Inflammatory macrophage treated with lipopolysaccharide for 4 hours (primary cell): ENCODE measurements around the gene OR2T10.
"Not testable (repeated sequence)": the region's sequence is repeated elsewhere in the genome, so short reads cannot be mapped to it uniquely, and the experiment has no call there.

Experiments
- DNase-seq: peaks from one replicate; pipeline ENCODE4 v3.0.0-alpha.2; 2020

Gene OR2T10, protein sequence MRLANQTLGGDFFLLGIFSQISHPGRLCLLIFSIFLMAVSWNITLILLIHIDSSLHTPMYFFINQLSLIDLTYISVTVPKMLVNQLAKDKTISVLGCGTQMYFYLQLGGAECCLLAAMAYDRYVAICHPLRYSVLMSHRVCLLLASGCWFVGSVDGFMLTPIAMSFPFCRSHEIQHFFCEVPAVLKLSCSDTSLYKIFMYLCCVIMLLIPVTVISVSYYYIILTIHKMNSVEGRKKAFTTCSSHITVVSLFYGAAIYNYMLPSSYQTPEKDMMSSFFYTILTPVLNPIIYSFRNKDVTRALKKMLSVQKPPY

DNA sequence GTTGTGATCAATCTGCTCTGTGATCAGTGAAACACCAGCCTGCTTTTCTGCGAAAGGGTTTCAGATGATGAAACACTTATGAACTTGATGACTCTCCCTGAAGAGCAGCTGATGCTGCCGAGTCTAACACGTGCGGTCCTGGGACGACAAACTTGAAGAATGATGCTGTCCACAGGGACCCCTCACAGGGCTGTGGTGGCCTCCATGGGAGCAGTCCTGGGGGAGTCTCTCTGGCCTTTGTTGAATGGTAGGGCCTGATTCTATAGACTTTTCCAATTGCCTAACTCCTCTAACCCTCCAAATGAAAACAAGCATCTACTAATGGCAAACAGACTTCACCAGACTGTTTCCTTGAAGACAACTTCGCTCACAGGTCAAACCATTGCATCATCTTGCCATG lies at the start of gene OR2T10:
TSS of gene OR2T10 (minus strand) at position 112 of the 400 bp plus-strand sequence. CDS start 3,932 bp downstream, outside the sequence.
- DNase-seq = no peak

DNA sequence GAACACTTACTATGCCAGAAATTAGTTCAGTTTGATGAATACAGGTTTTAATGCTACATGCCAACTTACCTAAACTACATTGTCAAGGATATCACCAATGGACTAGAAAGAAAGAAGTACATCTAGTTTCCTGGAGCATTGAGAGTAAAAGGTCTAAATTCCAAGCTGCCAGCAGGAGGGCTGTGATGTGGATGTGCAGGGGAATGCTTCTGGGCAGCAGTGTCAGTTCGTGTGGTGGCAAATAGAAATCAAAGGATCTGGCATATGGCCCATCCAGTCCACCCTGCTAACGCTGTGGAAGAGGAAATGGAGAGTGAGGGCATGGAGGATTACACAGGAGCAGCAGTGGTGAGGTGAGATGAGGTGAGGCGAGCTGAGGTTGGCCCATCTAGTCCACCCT lies 47.7 kb upstream of the OR2T10 start, which contains the start of gene OR2T35:
TSS of gene OR2T35 (minus strand) at position 101 of the 400 bp plus-strand sequence. CDS start 6,020 bp downstream, outside the sequence.
- not testable (repeated sequence) for DNase-seq

DNA sequence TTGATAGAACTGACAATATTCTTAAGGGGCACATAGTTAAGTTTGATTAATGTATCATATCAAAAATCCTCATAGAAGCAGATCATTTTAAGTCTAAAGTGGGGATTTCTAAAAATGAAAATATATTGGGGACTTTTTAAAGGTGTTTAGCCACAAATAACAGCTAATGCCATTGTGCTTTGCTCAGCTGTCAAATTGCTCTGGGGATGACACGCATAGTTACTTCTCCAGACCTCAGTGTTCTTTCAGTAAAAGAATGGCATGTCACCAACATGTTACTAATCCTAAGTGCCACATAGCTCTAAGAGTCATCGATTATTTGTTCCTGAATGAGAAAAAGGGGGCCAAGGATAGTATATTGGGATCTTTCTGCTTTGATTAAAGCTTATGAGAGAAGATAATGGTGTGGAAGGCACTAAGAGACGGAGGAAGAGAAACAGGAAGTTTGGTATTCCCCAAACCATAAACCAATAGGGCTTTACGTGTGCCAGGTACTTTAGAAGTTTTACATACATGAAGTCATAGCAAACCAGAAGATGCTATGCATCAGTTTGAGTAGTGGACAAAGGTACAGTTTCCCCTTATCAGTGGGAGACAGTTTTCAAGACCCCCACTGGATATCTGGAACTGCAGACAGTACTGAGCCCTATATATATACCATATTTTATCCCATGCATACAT lies 45.6 kb upstream of the OR2T10 start:
- not testable (repeated sequence) for DNase-seq

DNA sequence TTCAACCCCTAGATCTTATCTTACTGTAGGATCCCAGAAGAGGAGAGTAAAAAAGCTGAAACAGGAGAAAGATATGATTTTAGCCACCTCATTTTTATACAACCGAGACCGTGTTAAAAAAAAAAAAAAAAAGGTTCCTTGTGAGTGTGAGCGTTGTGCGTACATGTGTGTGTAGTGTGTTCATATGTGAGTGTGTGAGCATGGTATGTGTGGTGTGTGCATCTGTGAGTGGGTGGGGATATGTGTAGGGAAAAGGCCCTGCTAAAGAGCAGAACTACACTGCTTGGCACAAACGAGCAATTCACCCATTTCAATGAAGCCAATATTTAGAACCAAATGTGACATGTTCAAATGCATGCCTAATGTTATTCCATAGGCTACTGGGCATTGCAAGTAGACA lies 44.1 kb upstream of the OR2T10 start:
- DNase-seq = not testable (repeated sequence)

DNA sequence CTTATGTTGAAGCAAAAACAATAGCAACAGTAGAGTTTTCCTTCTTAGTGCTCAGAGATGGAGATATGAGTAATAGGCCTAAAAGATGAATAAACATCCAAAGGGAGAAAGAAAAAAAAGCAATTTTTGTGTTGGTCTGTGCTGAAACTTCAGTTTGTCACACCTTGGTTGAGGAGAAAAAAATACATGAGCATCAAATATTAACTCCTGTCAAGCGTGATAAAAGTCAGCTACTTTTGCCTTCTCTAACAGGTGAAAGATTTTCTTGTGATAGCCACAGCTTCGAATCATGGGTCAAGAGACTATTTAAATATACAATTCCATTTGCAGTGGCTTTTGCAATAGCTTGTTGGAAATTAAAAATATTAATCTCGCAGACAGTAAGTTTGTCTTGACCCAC lies 43.4 kb upstream of the OR2T10 start:
- not testable (repeated sequence) for DNase-seq

DNA sequence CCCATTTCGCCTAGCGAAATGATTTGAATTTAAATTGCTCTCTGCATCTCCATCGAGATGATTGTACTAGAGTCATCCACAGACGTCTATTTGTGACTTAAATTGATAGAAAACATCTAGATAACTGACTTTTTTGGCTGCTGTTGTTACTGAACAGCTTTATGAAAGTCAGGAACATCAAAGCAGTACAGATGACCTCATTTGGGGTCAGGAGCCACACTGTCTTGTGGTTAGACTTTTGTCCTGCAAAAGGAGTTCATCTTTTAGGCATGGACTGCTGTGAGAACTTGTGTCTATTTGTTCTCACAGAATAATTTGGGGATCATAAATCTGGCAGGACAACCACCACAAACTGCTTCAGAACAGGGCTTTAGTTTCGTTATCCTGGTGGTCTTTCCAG lies 42.2 kb upstream of the OR2T10 start:
- not testable (repeated sequence) for DNase-seq

DNA sequence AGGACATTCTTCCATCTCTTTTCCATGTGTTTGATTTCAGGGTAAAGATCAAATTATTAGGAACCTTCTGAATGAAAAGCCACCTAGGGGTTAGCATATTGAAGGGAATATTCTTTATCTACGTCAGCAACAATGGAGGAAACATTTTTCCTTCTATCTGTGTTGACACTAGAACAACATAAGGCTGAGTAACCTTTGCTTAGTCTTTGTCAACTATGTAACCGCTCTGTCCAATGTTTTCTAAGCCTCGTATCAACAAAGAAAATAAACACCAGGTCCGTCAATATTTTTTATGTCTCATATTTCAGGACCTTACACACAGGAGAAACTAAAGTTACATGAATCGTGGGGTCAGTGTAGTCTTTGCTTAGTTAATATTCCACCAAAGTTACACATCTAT lies 39.1 kb upstream of the OR2T10 start:
- DNase-seq = not testable (repeated sequence)

DNA sequence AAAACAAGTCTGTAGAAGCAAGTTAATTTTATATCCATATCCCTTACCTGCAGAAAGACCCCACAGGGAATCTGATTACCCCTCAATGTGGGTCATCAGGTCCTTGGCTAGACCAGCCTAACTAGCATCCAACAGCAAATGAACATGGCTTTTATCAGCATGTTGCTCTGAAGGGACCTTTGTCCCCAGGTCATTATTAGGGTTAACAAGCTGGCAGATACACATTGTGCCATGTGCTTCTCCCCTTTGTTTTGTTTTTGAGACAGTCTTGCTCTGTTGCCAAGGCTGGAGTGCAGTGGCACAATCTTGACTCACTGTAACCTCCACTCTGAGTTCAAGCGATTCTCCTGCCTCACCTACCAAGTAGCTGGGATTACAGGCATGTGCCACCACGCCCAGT lies 37.5 kb upstream of the OR2T10 start, which contains the start of gene OR2T11:
TSS of gene OR2T11 (minus strand) at position 101 of the 400 bp plus-strand sequence. CDS start 7,963 bp downstream, outside the sequence.
- DNase-seq = not testable (repeated sequence)

DNA sequence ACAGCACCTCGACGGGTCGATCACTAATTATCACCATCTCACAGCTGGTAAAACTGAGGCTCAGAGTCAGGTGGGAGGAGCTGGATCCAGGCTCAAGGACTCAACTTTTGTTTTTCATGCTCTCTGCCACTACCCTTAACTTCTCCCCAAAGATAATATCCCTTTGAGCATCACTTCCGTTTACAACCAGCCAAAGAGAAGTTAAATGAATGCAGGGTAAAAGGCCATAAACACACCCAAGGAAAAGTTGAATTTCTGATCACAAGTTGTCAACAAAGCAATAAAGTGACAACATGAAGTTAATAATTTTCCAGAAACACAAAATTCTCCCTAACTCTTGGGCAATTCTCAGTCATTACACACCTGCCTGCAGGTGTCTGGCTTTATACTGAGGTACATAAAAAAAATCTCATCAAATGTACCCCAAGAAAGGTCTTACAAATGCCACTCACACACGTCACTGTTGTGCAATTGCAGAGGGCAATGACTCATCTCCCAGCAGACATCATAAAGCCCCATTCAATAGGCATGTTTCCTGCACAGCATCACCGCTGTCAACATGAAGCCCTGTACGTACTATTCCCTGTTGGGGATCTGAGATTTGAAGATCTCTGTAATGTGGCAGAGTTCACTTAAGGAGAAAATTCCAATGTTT lies 34.0 kb upstream of the OR2T10 start:
- DNase-seq = peak; percentile 41

DNA sequence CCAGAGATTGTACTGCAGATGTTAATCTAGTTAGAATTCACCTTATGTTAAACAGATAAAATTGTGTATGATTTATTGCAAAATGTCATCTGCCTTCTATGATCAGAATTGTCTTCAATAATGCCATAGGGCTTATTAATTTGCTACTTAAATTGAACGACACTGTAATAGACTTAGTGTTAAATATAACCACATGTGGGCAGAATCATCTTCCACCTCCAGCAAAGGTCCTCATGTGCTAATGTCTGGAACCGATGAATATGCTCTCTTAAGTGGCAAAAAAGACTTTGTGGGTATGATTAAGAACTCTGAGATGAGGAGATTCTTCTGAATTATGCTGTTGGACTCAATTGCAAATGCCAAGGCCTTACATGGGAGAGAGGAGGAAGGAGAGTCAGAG lies 33.1 kb upstream of the OR2T10 start:
- no peak for DNase-seq

DNA sequence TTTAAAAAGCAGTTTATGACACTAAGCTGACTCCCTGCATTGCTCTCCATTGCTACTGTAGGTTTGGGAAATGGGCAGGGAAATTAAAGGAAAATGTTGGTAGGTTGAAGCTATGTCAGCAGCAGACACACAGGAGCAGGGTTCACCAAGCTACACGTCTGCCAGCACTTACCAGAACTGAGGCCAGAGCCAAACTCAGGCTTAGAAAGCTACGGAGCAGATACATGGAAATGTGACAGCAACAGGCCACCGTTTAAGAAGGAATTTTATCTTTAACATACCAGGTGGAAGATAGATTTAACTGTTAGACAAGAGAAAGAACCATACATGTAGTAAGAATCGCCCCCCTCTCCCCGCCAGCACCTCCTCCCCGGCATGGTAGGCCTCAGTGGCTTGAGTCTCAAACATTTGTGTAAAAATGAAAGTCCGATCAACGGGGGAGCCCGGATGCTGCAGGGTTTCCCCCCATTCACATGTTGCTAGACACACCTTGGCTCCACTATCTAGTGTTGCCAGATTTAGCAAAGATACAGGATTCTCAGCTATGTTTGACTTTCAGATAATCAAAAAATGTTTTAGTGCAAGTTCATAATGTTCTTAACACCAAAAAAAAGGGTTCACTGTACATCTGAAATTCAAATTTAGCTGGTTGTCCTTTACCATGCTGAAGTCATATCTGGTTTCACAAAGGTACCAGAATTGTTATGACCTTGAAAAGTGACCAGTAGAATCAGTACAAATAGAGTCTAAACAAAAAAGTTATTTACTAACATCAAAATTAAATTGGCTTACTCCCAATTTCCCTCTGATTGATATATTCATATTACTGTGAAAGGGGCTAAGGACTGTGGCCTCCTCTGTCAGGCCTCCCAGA lies 30.7 kb upstream of the OR2T10 start:
- no peak for DNase-seq

DNA sequence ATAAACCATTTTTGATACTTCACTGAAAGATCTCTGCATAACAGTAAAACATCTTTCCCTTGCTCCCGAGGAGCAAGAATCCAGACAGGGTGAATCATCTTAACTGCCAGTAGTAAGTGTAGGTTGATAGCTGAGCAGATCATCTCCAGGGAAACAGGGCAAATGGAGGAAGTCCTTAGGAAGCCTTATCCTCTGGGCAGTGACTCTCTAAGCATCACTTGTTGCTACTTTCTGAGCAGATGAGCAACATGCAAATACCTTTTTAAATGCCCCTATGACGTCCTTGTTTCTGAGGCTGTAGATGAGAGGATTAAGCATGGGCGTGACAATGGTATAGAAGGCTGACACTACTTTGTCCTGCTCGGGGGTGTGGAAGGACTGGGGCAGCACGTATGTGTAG lies 28.5 kb upstream of the OR2T10 start:
- no peak for DNase-seq

DNA sequence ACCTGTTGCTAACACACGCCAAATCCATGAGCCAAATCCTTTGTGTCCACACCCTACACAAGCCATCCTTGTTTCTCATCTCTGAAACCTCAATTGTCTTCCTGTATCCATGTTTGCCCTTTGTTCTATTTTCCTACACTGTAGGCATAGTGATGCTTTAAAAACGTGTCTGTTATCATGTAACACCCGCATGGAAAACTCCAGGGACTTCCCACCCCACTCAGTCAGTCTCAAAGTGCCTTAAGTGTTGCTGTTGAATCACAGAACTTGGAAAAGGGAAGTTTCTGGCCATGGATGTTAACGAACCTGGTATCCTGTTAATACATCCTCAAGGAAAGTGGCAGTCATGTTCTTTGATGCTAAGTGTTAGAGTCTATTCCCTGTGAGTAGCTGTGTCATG lies 27.7 kb upstream of the OR2T10 start:
- no peak for DNase-seq

DNA sequence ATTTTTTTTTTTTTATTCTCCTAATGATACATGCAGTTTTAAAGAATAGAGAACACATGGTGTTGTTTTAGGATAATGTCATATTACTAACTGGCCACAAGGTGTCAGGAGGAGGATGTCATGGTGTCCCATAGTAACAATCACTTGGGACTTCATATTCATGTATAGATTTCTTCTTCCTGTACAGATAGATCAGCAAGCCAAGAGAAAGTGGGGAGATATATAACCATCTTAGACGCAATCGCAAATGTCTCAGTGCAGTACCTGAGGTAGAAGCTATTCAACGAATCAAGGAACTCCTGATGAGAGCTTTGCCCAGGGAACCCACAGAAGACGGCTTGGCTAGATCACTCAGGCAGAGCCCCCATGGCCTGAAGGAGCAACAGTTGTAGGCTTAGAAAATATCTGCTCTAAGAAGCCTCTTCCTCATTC lies 25.1 kb upstream of the OR2T10 start:
- DNase-seq = peak; percentile 55

DNA sequence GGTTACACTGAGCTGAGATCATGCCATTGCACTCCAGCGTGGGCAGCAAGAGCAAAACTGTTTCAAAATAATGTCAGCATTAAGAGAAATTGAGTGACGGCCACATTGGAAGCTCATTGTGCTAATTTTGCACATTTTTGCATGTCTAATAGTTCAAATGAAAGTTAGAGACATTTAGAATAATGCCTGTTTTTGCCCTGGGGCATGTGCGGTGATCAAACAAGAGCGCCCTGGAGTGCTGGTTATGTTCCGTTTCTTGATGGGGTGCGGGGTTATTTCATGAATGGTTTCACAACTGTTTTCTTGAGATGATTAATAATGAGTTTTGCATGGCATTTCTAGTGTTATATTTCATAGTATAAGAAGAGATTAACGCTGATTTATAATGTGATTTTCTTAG lies 24.3 kb upstream of the OR2T10 start:
- no peak for DNase-seq

DNA sequence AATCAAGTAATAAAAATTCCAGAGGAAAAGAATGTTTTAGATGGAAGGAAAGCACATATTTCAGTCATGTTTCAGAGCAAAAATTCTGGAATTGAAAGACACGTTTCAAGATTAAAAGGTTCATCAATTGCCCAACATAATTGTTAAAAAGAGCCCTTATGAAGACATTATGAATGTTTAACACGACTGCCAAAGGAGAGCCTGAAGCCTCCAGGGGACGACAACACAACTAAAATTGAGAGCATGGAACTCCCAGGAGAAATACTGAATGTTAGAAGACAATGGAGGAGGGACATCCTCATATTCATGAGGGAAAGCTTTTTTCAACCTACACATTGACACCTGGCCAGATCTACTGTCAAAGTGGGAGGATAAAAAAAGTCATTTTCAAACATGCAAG lies 21.4 kb upstream of the OR2T10 start:
- peak; percentile 62 for DNase-seq

DNA sequence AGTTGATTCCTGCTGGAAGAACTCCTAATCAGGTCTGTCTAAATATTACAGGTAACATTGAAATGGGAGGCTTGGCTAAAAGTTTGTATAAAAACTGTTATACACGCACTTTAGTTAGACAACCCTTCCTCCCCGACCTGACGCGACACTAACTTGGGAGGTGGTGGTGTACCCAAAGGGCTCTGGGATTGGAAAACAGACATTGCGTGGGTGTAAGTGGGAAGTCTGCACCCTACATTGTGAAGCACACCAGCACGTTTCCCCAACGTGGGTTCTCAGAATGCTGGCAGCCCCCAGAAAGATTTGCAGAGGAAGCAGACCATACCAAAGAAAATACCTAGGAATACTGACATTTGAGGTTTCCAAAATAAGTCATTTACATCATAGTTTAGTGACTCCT lies 20.6 kb upstream of the OR2T10 start:
- DNase-seq = no peak

DNA sequence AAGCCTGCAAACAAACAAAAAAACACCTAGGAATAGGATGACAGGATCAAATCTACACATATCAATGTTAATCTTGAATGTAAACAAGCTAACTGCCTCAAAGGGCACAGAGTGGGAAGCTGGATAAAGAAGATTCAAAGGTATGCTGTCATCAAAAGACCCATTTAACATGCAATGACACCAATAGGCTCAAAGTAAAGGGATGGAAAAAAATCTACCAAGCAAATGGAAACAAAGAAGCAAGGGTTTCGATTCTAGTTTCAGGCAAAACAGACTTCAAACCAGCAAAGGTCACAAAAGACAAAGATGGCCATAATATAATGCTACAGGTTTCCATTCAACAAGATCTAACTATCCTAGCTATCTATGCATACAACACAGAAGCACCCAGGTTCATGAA lies 16.2 kb upstream of the OR2T10 start:
- DNase-seq = no peak

DNA sequence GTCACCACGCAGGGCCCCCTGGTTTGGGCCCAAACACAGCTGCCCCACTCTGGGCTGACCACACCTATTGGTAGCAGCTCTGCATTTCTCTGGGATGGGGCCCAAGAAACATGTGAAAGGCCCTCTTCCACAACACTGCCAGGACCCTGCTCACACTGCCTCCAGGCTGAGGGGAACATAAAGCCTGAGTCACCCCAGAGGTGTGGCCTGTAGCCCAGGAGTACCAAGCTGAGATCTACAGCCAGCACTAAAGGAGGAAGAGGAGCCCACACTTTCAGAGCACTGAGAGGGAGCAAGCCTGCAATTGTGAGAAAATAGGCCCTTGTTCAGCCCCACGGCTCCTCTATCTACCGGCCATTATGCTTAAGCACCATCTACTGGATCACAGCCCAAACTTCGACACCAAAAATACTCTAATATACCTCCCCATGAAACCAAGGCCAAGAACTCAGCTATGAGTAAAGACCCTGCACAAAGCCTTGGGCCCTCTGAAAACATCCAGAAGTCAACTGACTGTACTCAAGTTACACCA lies 14.4 kb upstream of the OR2T10 start:
- peak; percentile 12 for DNase-seq

DNA sequence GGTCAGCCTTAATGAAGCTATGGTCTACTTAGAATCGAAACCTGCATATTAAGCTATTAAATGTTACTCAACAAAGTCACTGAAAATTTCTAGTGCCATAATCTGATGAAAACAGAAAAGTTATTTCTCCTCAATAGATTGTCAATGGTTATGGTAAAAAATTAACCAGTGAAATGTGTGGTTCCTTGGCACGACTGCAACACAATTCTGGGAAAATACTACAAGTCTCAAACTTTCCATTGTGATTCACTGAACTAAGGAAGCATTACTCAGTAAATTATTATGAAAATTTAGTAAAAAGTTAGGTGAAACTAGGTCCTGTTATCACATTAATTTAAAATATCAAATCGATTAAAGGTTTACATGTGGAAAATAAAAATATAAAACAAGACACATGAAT lies 12.8 kb upstream of the OR2T10 start:
- no peak for DNase-seq

DNA sequence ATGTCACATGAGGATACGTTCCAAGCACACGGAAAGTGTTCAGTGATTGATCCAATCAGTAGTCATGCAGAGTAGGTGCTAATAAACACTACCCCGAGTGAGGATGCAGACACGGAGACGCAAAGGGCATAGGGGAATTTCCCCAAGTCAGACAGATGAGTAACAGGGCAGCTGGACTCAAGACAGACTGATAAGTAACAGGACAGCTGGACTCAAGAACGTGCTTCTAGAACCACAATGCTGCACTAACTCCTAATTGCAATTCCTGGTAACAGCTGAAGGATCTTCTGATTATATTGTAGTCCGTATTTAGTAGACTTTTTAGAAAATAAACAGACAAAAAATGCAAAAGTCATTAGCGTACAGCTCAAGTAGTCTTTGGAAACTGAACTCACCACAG lies 1.9 kb upstream of the OR2T10 start:
- DNase-seq = no peak

DNA sequence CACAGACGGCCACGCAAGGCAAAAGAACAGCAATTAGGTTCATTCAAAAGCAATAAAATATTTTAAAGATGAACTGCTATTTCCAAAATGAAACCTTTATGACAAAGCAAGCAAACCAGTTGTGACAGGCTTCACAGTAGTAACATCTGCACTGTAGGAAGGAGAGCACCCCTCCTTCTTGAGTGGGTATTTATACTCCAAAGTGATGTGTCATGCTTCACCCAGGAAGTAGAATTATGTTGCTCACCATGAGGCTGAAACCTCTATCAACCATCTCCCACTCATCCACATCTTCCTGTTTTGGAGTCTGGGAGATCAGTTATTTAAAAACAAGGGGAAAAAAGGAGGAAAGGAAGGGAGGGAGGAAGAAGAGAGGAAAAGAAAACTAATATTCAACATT lies 885 bp downstream of the OR2T10 start:
- peak; percentile 75 for DNase-seq
